Activated effector memory CD4-positive, alpha-beta T cell treated with Interleukin-2 at 50 U/mL for 16 hours (primary cell): ENCODE data around the gene CLTC.
A peak's percentile ranks its signal among the peaks of the same experiment; 100 is the strongest.
"Not testable (repeated sequence)": the region's sequence is repeated elsewhere in the genome, so short reads cannot be mapped to it uniquely, and the experiment has no call there.

Experiments used
- DNase-seq: peaks from one replicate; pipeline ENCODE4 v3.0.0-alpha.2; 2020

Gene CLTC

DNA sequence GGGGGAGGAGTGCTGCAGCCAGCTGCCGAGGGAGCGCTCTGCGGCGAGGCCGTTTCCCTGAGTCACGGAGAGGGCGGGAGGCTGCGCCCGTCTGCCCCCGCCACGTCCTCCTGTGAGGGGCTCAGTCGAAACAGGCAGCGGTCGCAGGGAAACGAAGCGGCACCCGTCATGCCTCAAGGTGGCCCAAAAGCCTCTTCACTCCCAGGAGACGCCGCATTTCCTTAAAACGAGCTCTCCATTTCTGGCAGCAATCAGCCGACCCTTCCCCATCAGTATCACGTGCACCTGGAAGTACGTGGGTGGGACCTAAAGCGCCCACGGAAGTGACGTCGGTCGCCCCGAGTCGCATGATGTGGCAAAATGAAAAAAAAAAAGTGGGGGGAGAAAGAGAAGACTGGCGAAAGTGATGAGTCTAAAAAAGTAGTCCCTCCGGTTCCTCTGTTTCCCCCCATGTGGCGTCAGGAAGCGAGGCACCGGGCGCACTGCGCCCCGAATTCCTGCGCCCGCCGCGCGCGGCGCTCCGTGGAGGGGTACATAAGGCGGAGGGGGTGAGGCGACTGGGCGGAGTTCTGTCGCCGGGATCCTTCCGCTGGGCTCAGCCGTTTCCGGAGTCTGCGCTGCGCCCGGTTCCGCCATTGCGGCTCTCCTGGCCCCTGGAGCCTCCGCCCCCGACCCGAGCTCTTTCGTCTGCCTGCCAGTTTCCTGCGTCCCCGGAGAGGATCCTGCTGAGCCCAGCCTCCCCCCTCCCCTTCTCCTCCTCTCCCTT is at the start of gene CLTC:
TSS of gene CLTC (plus strand) at position 598 of the 766 bp plus-strand sequence. CDS start 237 bp downstream, outside the sequence.
- DNase-seq: peak; percentile 86

DNA sequence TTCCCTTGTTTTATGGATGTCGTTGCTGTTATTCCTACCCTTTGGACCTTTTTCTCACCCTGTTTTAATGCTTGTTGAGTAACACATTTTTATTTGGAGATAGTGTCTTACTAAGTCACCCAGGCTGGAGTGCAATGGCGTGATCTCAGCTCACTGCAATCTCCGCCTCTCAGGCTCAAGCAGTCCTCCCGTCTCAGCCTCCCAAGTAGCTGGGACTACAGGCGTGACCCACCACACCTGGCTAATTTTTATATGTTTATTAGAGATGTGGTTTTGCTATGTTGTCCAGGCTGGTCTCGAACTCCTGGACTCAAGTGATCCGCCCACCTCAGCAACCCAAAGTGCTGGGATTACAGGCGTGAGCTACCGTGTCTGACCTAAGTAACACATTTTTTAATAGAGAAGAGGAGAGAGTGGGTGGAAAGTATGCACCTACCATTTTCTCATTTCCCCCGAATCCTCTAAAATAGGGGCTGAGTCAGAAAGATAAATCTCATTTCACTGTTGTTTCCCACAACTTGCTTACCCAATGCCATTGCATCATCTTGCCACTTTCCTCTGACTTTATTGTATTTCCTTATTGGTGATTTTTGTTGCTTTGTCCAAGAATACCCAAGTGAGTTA is 47.3 kb upstream of the CLTC start:
- DNase-seq: no peak

DNA sequence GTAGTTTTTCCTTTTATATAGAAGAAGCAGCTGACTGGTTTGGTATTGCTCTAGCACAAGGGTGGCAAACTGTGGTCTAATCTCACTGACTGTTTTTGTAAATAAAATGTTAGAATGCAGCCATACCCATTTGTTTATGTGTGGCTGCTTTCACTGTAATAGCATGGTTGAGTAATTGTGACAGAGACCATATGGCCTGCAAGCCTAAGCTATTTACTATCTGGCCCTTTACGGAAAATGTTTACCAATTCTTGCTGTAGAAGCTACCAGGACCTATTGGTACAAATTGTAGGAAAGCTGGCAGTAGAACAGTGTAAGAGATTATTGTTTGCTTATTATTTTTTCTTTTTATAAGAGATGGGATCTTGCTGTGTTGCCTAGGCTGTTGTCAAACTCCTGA is 35.5 kb upstream of the CLTC start:
- DNase-seq: not testable (repeated sequence)

DNA sequence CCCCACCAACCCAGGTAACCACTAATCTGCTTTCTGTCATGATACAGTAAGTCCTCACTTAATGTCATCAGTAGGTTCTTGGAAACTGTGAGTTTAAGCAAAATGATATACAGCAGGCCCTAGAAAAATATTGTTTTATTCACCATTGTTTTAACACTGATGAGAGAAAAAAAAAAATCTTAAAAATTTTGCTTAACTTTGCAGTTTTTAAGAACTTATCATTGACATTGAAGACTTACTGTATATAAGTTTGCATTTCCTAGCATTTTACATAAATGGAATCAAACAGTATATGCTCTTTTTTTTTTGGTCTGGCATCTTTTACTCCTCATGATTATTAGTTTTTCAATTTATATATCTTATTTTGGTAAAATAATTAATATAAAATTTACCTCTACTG is 19.5 kb upstream of the CLTC start:
- no peak for DNase-seq

DNA sequence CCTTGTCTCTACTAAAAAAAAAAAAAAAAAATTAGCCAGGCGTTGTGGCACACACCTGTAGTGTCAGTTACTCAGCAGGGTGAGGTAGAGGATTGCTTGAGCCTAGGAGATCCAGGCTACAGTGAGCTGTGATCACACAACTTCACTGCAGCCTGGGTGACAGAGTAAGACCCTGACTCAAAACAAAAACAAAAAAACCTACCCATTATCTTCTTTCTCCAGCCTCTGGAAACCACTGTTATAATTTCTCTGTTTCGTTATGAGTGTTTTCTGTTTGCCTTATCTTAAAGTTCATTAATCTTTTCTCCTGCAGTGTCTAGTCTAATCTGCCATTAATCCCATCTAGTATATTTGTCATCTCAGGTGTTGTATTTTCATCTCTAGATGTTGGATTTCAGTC is 18.6 kb upstream of the CLTC start:
- DNase-seq: no peak

DNA sequence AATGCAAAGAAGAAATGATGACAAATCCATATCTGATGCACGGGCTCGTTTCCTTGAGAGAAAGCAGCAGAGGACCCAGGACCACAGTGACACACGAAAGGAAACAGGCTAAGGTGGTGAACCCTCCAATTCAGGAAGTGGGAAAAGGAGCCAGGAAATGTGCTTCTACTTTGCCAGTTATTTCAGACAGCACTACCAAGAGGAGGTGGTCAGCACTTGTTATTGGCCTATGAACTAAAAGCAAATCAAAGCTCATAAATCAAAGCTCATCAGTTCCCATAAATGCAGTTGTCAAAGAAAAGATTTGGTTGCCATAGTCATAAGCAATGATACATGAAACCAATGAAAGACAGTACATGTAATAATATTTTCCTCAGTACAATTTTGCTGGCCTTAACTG is 12.6 kb upstream of the CLTC start:
- no peak for DNase-seq

DNA sequence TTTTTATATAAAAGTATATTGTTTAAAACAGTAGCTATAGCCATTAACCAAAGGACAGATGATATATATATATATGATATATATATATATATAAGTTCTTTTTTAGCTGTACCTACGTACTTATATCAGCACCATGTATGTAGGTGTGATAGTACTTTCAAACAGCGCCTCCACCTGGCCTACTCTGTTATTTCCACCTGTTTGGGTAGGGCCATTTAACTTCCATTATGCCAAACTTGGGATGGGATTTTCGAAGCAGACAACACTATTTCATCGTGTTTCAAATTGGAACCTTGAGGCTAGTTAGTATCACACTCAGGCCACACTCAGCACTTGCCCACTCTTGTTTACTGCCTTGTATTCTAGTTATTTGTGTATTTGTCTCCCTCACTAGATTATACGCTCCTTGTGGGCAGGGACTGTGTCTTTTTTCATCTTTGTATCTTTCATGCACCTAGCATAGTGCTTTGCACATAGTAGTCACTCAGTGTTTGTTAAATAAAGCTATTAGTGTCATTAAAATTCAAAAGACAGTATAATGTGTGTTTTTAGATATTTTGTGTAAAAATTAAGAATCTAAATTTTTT is 11.8 kb upstream of the CLTC start:
- no peak for DNase-seq

DNA sequence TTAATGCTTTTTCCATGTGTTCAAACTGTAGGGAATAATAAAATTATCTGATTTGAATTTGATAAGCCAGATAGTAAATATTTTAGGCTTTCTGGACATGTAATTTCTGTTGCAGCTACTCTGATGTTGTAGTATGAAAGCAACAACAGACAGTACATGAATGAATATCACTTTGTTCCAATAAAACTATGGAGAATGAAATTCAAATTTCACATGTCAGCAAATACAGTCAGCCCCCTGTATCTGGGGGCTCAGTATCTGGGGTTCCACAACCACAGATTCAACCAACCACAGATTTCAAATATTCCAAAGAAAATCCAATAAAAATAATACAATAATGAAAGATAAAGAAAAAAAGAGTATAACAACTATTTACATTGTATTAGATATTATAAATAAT is 8.2 kb upstream of the CLTC start:
- DNase-seq: no peak

DNA sequence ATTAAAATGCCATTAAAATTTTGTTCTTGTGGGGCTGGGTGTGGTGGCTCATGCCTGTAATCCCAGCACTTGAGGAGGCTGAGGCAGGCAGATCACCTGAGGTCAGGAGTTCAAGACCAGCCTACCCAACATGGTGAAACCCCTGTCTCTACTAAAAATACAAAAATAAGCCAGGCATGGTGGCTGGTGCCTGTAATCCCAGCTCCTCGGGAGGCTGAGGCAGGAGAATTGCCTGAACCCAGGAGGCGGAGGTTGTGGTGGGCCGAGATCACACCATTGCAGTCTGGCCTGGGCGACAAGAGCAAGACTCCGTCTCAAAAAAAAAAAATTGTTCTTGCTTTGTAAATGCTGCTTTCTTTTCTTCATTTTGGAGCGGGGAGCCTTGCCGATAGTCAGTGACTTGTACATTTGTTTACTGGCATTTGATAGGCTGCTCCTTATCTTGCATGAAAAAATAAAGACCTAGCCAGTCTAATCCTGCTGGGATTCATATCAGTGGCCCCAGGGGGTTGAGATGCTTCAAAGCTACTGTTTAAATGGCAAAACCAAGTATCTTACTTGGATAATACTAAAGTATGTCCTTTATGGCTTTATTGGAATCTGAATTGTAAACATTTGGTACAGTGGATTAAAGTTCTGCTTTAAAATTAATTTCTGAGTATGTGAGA is 3.3 kb upstream of the CLTC start:
- no peak for DNase-seq

DNA sequence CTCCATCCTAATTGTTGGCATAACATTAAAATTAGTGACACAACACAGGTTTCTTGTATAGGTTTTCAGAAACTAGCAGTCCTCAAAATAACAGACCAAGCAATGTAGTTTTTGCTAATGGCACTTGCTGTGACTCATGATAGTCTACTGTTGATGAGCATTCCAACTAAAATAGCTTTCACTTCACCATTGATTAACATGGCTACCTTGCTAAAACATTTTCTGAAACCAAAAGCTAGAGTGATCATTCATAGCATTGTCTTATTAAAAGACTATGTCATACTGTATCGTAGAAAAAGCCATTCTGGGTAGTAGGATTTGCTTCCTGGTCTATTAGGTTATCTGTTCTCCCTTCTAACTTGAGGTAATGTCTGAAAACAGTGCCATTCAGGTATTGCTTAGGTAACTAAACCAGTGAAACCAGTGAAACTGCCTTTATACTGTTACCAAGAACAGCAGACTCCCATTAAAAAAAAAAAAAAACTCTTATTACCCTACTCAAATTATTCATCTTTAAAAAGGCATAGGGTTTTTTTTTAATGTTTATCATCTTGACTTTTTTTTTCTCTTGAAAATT is 2.5 kb upstream of the CLTC start:
- DNase-seq: no peak

DNA sequence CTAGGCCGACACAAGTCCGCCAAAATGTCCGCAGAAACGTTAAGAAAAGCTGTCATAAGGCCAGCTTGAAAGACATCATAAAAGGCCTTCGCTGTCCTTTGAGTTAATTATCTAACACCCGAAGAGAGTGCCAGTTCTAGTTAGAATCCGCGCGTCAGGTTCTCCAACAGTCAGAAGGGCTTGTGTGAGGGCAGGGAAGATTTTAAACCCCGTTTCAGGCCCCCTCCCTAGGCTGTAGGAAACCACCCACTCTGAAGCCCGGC is 729 bp upstream of the CLTC start:
- DNase-seq: no peak

DNA sequence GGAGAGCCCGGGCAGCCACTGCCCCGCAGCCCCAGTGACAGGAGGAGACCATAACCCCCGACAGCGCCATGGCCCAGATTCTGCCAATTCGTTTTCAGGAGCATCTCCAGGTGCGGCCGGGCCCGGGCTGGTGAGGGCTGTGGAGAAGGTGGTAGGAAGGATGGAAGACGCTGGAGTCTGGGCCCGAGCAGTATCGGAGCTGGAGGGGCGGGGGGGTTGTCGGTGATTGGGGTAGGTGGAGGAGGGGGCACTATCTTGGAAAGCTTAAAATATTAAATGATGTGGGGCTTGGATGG is 317 bp downstream of the CLTC start:
- no peak for DNase-seq

DNA sequence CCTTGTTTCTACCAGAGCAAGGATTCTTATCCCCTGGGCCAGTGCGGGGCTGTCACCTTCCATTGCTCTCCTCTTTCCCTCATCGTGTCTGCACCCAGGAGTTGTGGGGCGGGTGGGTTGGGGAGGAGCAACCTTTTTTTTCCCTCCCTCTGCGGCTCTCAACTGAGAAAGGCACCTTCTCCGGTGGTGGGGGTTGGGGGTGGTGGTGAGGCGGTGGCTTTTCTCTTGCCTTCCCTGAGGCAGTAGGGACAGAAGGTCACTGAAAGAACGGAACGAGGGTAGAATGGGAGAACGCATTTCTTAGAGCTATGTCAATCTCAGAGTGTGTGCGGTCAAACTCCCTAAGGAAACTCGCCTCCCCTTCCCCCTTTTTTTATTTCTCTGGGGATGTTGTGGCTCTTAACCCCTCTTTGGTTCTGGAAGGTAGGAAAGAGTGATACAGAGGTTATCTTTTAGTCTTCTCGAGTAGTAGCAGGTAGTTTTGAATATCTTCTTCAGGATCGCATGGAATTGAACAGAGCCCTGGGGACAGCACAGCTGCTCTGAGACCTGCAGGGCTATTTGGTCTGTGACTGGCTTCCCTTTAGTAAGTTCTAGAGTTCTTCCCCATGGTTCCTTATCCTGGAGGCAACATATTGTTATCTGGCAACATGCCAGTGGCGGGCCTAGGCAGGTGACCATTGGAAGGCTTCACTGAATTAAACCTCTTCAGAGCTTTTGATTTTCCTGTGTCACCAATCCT is 994 bp downstream of the CLTC start:
- DNase-seq: peak; percentile 37

DNA sequence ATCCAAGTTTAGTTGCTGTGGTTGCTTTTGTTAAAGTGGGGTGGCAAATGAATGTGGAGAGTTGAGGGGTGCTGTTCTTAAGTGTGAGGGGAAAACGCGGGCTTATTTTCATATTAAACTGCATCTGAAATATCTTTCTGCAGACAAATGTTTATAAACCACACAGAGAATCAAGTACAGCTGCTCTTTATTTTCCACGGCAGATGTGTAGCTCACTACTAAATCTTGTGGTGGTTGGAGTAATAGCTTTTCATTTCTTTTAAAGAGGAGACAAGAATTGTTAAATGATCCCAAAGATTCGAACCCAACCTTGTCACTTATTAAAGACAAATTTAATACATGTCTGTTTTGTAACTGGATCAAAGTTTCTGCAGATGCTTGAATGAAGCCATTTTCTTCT is 2.1 kb downstream of the CLTC start:
- no peak for DNase-seq

DNA sequence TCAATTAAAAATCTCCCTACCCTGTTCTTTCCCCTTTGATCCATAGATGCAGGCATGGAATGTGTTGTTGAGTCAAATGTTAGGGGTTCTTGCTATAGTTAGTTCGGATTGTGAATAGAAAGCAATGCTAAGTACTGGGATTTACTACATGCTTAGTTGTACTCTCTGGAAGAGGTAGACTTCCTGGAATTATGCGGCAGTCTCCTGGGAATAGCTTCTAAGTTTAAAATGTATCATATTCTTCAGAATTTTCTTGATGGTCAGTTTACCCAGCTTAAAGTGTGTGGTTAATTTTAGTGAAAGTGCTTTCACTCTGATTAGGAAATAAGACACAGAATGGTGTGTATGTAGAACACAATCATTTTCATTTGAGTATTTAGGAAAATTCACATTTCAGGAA is 3.5 kb downstream of the CLTC start:
- DNase-seq: no peak

DNA sequence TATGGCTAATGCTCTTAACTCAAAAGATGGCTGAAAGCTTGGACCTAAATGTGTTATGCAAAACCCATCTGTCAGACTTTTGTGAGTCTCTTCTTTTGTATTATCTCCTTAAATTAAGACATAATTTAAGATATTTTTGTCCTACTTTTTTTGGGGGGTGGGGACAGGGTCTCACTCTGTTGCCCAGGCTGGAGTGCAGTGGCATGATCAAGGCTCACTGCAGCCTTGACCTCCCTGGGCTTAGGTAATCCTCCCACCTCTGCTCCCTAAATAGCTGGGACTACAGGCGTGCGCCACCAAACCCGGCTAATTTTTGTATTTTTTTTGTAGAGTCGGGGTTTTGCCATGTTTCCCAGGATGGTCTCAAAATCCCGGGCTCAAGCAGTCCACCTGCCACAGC is 7.1 kb downstream of the CLTC start:
- no peak for DNase-seq

DNA sequence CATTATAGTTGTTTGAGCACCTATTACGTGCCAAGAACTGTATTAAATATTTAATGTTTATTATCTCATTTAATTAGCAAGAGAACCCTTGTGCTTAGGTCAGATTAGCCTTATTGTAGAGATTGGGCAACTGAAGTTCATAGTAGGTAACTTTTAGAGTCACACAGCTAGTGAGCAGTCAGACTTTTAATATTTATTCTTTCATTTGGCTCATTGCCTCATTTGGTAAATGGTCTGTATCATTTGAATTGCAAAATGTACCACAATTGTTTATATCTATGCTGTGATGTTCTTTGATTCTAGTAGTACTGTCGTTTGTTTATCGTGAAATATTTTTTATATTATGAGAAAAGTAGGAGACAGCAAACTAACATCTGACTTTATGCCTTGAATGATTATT is 7.6 kb downstream of the CLTC start:
- no peak for DNase-seq

DNA sequence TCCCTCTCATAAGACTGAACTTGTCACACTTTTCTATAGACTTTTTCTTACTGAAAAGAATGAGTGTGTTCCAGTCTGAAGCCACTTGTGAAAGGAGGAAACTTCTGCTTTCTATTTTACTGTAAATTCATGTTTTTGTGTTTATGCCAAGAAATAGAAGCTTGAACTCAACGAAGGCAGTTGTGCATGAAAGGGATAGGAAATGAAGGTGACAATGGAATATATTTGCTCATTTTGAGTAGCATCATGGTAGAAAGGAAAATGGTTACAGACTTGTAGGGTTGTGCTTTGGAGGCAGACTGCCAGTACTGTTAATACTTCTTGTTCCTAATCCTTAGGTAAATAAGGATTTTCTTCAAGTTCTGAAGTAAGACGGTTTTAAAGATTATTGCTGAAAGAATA is 8.1 kb downstream of the CLTC start:
- no peak for DNase-seq

DNA sequence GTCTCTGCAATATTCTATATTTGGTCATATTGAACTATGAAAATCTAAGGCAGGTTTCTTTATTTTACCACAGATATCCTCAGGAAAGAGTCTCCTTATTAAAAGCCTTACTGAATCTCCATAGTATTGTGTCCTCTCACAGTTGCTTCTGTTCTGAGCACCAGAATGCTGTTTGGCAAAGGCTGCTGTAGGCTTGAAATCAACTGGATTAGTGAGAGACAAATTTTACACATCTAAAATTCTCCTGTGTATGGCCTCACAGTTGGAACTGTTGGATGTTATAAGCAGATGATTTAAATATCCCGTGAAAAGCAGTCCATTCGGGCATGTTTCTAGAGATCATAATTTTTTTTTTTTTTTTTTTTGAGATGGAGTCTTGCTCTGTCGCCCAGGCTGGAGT is 9.5 kb downstream of the CLTC start:
- no peak for DNase-seq

DNA sequence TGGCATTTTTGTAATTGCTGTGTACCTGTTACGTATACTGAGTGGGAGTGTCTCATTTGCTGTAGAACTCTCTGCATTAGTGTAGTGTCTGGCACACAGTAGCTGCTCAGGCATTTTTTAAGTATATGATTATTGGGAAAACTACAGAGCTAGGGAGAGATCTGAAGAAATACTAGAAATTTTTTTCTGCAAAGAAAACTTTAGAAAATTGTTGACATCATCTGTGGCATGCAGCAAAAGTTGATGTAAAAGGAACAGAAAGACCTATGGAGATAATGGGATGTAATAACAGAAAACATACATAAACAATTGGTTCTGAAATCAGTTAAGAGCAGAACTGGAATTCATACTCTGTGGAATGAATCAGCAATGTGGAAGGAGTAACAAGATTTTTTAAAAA is 11.6 kb downstream of the CLTC start:
- DNase-seq: no peak

DNA sequence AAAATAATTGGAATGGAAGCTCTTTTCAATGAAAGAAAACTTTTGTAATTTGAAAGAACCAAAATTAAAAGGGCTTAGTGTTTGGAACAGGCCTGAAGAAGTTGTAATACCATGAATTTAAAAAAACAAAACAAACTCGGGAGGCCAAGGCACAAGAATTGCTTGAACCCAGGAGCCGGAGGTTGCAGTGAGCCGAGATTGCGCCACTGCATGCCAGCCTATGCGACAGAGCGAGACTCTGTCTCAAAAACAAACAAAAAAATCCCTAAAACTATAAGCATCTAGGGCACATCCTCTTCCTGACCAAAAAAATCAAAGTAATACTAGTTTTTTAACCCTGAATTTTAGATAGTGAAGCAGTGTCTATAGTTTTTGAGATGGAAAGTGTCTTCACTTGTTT is 12.7 kb downstream of the CLTC start:
- no peak for DNase-seq

DNA sequence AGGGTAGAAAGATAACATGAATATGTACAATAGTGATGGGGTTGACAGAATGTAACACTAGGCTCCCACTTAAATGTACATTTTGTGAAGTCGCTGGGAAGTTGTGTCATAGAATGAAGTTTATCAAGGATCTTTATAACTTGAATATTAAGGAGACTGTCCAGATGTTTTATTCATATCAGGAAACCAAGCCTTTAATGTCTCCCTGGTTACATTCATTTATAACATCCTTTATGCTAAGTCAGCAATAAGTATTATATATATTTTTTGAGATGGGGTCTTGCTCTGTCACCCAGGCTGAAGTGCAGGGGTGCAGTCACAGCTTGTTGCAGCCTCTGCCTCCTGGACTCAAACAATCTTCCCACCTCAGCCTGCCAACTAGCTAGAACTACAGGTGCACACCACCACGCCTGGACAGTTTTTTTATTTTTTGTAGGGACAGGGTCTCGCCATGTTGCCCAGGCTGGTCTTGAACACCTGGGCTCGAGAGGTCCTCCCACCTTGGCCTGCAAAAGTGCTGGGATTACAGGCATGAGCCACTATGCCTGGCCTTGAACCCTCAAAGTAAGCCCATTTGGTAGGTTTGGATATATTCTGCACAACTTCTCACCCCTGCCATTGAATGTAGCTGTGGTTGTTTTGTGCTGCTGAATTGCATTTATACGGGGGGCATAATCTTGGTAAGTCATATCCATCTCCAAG is 14.1 kb downstream of the CLTC start:
- DNase-seq: no peak
